Neuronal stem cell (in vitro differentiated cells): ENCODE data around the gene VWA1.

Experiments used
- DNase-seq: peaks from one replicate; pipeline ENCODE4 v3.0.0-alpha.2; 2013; ENCODE audit warnings: low spot score
- H2AFZ ChIP-seq: one replicate; pipeline ENCODE4 v1.6.1; 2013; ENCODE audit warnings: mild to moderate bottlenecking, low read length, inconsistent platforms
- H2AK5ac ChIP-seq: 2 replicates; pipeline ENCODE4 v1.6.1; 2013; ENCODE audit warnings: low read depth, mild to moderate bottlenecking, inconsistent platforms, low read length, moderate library complexity, mixed read lengths
- H2BK120ac ChIP-seq: 2 replicates; pipeline ENCODE4 v1.6.1; 2013; ENCODE audit warnings: low read depth, mild to moderate bottlenecking, inconsistent platforms, low read length, moderate library complexity, mixed read lengths
- H2BK12ac ChIP-seq: one replicate; pipeline ENCODE4 v1.6.1; 2013; ENCODE audit warnings: low read length, inconsistent platforms
- H2BK15ac ChIP-seq: 2 replicates; pipeline ENCODE4 v1.6.1; 2013; ENCODE audit warnings: mild to moderate bottlenecking, low read length, inconsistent platforms, mixed read lengths
- H2BK5ac ChIP-seq: one replicate; pipeline ENCODE4 v1.6.1; 2013; ENCODE audit warnings: inconsistent platforms, mild to moderate bottlenecking, low read length, moderate library complexity
- H3K14ac ChIP-seq: one replicate; pipeline ENCODE4 v1.6.1; 2013; ENCODE audit warnings: low read length, inconsistent platforms
- H3K18ac ChIP-seq: 2 replicates; pipeline ENCODE4 v1.6.1; 2013; ENCODE audit warnings: low read length, inconsistent platforms
- H3K23ac ChIP-seq: 2 replicates; pipeline ENCODE4 v1.6.1; 2013; ENCODE audit warnings: low read depth, mild to moderate bottlenecking, mixed read lengths, low read length, inconsistent platforms; ENCODE audit not compliant: poor library complexity
- H3K27ac ChIP-seq: replicated peaks from 3 replicates; pipeline ENCODE4 v1.5.1; 2013; ENCODE audit warnings: low read length, inconsistent platforms
- H3K27me3 ChIP-seq, 3 experiments: 2 replicates each; pipeline ENCODE4 v1.6.1; 2013; ENCODE audit warnings: low read length in 3 of 3, mild to moderate bottlenecking in 2 of 3, inconsistent platforms in 1 of 3, low read depth in 1 of 3, mixed read lengths in 1 of 3, moderate library complexity in 1 of 3; ENCODE audit not compliant: control insufficient read depth in 3 of 3, insufficient read depth in 3 of 3
- H3K36me3 ChIP-seq, 2 donors: replicated peaks in 1 of 2; 2 replicates each; pipeline ENCODE4 v1.6.1; 2013; ENCODE audit warnings: low read length in 2 of 2; ENCODE audit not compliant: control insufficient read depth in 2 of 2, insufficient read depth in 2 of 2
- H3K4ac ChIP-seq: 2 replicates; pipeline ENCODE4 v1.6.1; 2013; ENCODE audit warnings: inconsistent platforms, mild to moderate bottlenecking, low read length, moderate library complexity
- H3K4me1 ChIP-seq, 2 donors: 1 replicate in 1 of 2; 2 replicates in 1 of 2; pipeline ENCODE4 v1.6.1; 2013; ENCODE audit warnings: low read length in 2 of 2, low read depth in 1 of 2; ENCODE audit not compliant: control insufficient read depth in 2 of 2, insufficient read depth in 1 of 2
- H3K4me2 ChIP-seq: one replicate; pipeline ENCODE4 v1.6.1; 2013; ENCODE audit warnings: mild to moderate bottlenecking, low read length, inconsistent platforms; ENCODE audit not compliant: insufficient read depth, poor library complexity, severe bottlenecking
- H3K4me3 ChIP-seq, 2 donors: 2 replicates each; pipeline ENCODE4 v1.5.1; 2013; ENCODE audit warnings: low read length in 2 of 2, mild to moderate bottlenecking in 2 of 2, inconsistent platforms in 1 of 2, moderate library complexity in 1 of 2
- H3K79me1 ChIP-seq: one replicate; pipeline ENCODE4 v1.6.1; 2013; ENCODE audit warnings: low read depth, mild to moderate bottlenecking, inconsistent platforms, low read length, moderate library complexity
- H3K9ac ChIP-seq: one replicate; pipeline ENCODE4 v1.6.1; 2013; ENCODE audit warnings: mild to moderate bottlenecking, low read depth, low read length, inconsistent platforms; ENCODE audit not compliant: poor library complexity
- H3K9me3 ChIP-seq, 2 donors: replicated peaks in 1 of 2; 2 replicates each; pipeline versions ENCODE3 to v1.6.1; 2013; ENCODE audit warnings: low read length in 2 of 2, mild to moderate bottlenecking in 2 of 2, inconsistent platforms in 1 of 2, low read depth in 1 of 2, mixed read lengths in 1 of 2, moderate library complexity in 1 of 2; ENCODE audit not compliant: control insufficient read depth in 2 of 2, insufficient read depth in 1 of 2
- H4K8ac ChIP-seq: one replicate; pipeline ENCODE4 v1.6.1; 2013; ENCODE audit warnings: low read depth, mild to moderate bottlenecking, inconsistent platforms, low read length, moderate library complexity
- H4K91ac ChIP-seq: one replicate; pipeline ENCODE4 v1.6.1; 2013; ENCODE audit warnings: low read length, low read depth, mild to moderate bottlenecking, inconsistent platforms; ENCODE audit not compliant: poor library complexity
- WGBS, 2 donors: extraction: QIAGEN DNeasy Blood & Tissue Kit; methylation state at CpG; one replicate each; pipeline ENCODE4 v1.1.7; 2013; ENCODE audit warnings: missing lambda C conversion rate in 2 of 2, mixed read lengths in 1 of 2; ENCODE audit not compliant: insufficient read length in 2 of 2, insufficient replicate concordance in 1 of 2; ENCODE audit errors: extremely low coverage in 2 of 2; 5-methylcytosine and 5-hydroxymethylcytosine counted together

Gene VWA1

GRCh38 chr1:1489861-1490260 is 54.4 kb downstream of the VWA1 start:
- no peak overlapping the region for H2AFZ ChIP-seq
- H3K18ac ChIP-seq: no peak overlapping the region
- no peak overlapping the region for H2BK12ac ChIP-seq
- H3K14ac ChIP-seq: no peak overlapping the region
- no peaks in the 10 kb centered on the region for H3K27me3 ChIP-seq
- H2BK15ac ChIP-seq: no peak overlapping the region
- no CpG with 5 or more reads among the region's 19 CpGs for WGBS, 2 donors
- peaks cover 3% of the 10 kb centered on the region for H3K79me1 ChIP-seq
- no peak overlapping the region for H3K4me2 ChIP-seq
- H2BK5ac ChIP-seq: no peak overlapping the region
- H3K4me1 ChIP-seq: no peaks in the 10 kb centered on the region
- no peak overlapping the region for H3K4ac ChIP-seq
- DNase-seq: no peak
- H3K27ac ChIP-seq: no peak overlapping the region
- no peak overlapping the region for H3K23ac ChIP-seq
- H4K91ac ChIP-seq: no peak overlapping the region
- H3K36me3 ChIP-seq: peaks cover 26 to 70% of the 10 kb centered on the region in 2 donors
- no peak overlapping the region for H4K8ac ChIP-seq
- H3K9me3 ChIP-seq: peaks cover 3 to 20% of the 10 kb centered on the region in 2 donors
- no peak overlapping the region for H2AK5ac ChIP-seq
- H3K9ac ChIP-seq: no peak overlapping the region
- H2BK120ac ChIP-seq: no peak overlapping the region
- H3K4me3 ChIP-seq: no peak overlapping the region

- Histone ChIP-seq H3K9me3 (peaks cover 3 to 20% of the 10 kb centered on the region in 2 donors), H3K4ac (no peak overlapping the region), H3K79me1 (peaks cover 3% of the 10 kb centered on the region), H3K4me1 (no peaks in the 10 kb centered on the region), H3K14ac (no peak overlapping the region), H3K18ac (no peak overlapping the region), H3K4me3 (no peak overlapping the region), H2BK15ac (no peak overlapping the region), H3K23ac (no peak overlapping the region), H2AFZ (no peak overlapping the region), H3K27ac (no peak overlapping the region), H3K27me3 (no peaks in the 10 kb centered on the region), H3K4me2 (no peak overlapping the region), H4K91ac (no peak overlapping the region), H2BK5ac (no peak overlapping the region), H3K36me3 (peaks cover 28 to 76% of the 10 kb centered on the region in 2 donors), H4K8ac (no peak overlapping the region), H2BK12ac (no peak overlapping the region), H2BK120ac (no peak overlapping the region), H3K9ac (no peak overlapping the region), H2AK5ac (no peak overlapping the region)
- DNase-seq: no peak
- WGBS, 2 donors: no CpG with 5 or more reads among the region's 25 CpGs
Observed at GRCh38 chr1:1490633-1491230, 55.2 kb downstream of the VWA1 start.

- peaks cover 3% of the 10 kb centered on the region for H3K79me1 ChIP-seq
- no peak overlapping the region for H2AFZ ChIP-seq
- no peaks in the 10 kb centered on the region for H3K4me1 ChIP-seq
- H3K27ac ChIP-seq: no peak overlapping the region
- H3K23ac ChIP-seq: no peak overlapping the region
- no peak overlapping the region for H3K4me3 ChIP-seq
- H2AK5ac ChIP-seq: no peak overlapping the region
- no peak overlapping the region for H2BK12ac ChIP-seq
- no peak overlapping the region for H3K4me2 ChIP-seq
- no peak for DNase-seq
- H3K4ac ChIP-seq: no peak overlapping the region
- no peak overlapping the region for H2BK15ac ChIP-seq
- H3K27me3 ChIP-seq: no peaks in the 10 kb centered on the region
- no peak overlapping the region for H2BK5ac ChIP-seq
- H3K9me3 ChIP-seq: peaks cover 3 to 20% of the 10 kb centered on the region in 2 donors
- no peak overlapping the region for H3K18ac ChIP-seq
- H3K36me3 ChIP-seq: peaks cover 28 to 76% of the 10 kb centered on the region in 2 donors
- no CpG with 5 or more reads among the region's 10 CpGs for WGBS, 2 donors
- H3K9ac ChIP-seq: no peak overlapping the region
- H4K8ac ChIP-seq: no peak overlapping the region
- no peak overlapping the region for H3K14ac ChIP-seq
- H2BK120ac ChIP-seq: no peak overlapping the region
- H4K91ac ChIP-seq: no peak overlapping the region
Observed at GRCh38 chr1:1491601-1492000, 56.1 kb downstream of the VWA1 start.
